Measurements from ENCODE around the gene JAKMIP2.

GRCh38 chr5:147635882-147636728, 146.4 kb downstream of the JAKMIP2 start:
- no peak for TF ChIP-seq EZH2 (IDR thresholded peaks at IDR 0.05; ENCODE audit: borderline replicate concordance)
- TF ChIP-seq CTCF (IDR thresholded peaks at IDR 0.05; ENCODE audit: poor library complexity) = no peak

All from hepatocyte (in vitro differentiated cells).